Vagina (tissue), 2 donors: Measurements from ENCODE around the gene UNK. TPM values are rescaled to one million over a fixed set of nuclear protein-coding genes. Genes with fewer than 3 reads are reported as not detected.
A peak's percentile ranks its signal among the peaks of the same experiment; 100 is the strongest.

ENCODE experiments used
- DNase-seq, 2 donors: peaks; one replicate each; pipeline ENCODE4 v3.0.0-alpha.2; 2017; ENCODE audit errors: extremely low spot score in 2 of 2
- H3K27ac ChIP-seq: fragments of 200-600 bp; sonication (generic); one replicate; pipeline ENCODE4 v1.5.1; 2019
- H3K27me3 ChIP-seq: fragments of 200-600 bp; sonication (generic); one replicate; pipeline ENCODE4 v1.5.1; 2019
- H3K36me3 ChIP-seq, 2 donors: fragments of 200-600 bp; sonication (generic); one replicate each; pipeline ENCODE4 v1.5.1; 2017 to 2019
- H3K4me1 ChIP-seq: fragments of 200-600 bp; sonication (generic); one replicate; pipeline ENCODE4 v1.5.1; 2019
- H3K4me3 ChIP-seq, 2 donors: fragments of 200-600 bp; sonication (generic); 1 replicate in 1 of 2; 2 replicates in 1 of 2; pipeline ENCODE4 v1.5.1; 2016 to 2019
- H3K9me3 ChIP-seq: fragments of 200-600 bp; sonication (generic); one replicate; pipeline ENCODE4 v1.5.1; 2019
- CTCF ChIP-seq, 3 experiments: fragments of 450-650 bp in 2 of 3; fragments of 200-600 bp in 1 of 3; sonication (generic) in 1 of 3; IDR thresholded peaks; one replicate each; pipeline ENCODE4 v1.5.1; 2017 to 2019; ENCODE audit warnings: antibody characterized with exemption in 3 of 3, mild to moderate bottlenecking in 2 of 3, moderate library complexity in 2 of 3
- POLR2A ChIP-seq, 2 donors: fragments of 450-650 bp; IDR thresholded peaks; one replicate each; pipeline ENCODE4 v1.6.1; 2017; ENCODE audit warnings: antibody characterized with exemption in 2 of 2, mild to moderate bottlenecking in 2 of 2, moderate library complexity in 2 of 2
- POLR2AphosphoS5 ChIP-seq, 2 donors: sonication (generic); formaldehyde crosslinking; IDR thresholded peaks; one replicate each; pipeline ENCODE4 v1.9.0; 2017; ENCODE audit warnings: antibody characterized with exemption in 2 of 2, mild to moderate bottlenecking in 2 of 2, low read depth in 1 of 2; ENCODE audit not compliant: insufficient read depth in 1 of 2
- intact Hi-C: fragments of 100-400 bp; cut with DNase I; formaldehyde crosslinking; loops from one replicate; pipeline ENCODE4 v1.15.1; 2023
- total RNA-seq: library from RNA; depleted of rRNA; stranded (reverse); fragments of >200 nt; gene quantifications from one replicate; pipeline ENCODE4 v1.2.3, GENCODE V29; 2016

UNK gene
- total RNA-seq, 1 donor from 2014 or later: 35.1 TPM

- TF ChIP-seq CTCF (IDR thresholded peaks at IDR 0.05) (no peak), POLR2A (IDR thresholded peaks at IDR 0.05) (no peak), POLR2AphosphoS5 (IDR thresholded peaks at IDR 0.05; ENCODE audit: insufficient read depth in 1 of 2, low read depth in 1 of 2) (no peak)
- Histone ChIP-seq H3K27ac (no peak overlapping the region), H3K9me3 (no peaks in the 10 kb centered on the region), H3K27me3 (no peaks in the 10 kb centered on the region), H3K36me3 (peaks cover 0 to 39% of the 10 kb centered on the region in 2 donors), H3K4me1 (peaks cover 31% of the 10 kb centered on the region), H3K4me3 (no peak overlapping the region)
- intact Hi-C loops: no loop called here
- DNase-seq: no peak
Measured at GRCh38 chr17:75824050-75824552, 39.5 kb downstream of the UNK start.

DNA sequence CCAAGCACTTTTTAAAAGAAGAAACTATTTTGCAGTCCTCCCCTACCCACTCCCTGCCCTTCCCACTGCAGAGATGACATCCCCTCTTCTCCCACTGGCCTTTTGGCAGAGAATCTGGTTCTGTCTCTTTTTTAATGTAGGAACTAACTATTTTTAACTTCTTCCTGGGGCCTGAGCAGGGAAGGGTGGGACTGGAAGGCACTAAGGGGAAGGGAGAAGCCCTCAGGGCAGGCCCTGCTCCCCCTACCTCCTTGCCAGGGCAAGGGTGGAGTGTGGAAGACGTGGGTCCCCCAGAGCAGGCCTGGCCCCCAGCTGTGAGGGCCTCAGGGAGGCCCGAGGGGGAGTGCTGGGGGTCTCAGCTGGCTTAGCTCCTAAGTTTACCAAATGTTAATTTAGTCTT, 40.1 kb downstream of the UNK start:
- no peak for DNase-seq
- TF ChIP-seq POLR2A (IDR thresholded peaks at IDR 0.05): no peak
- no peak for TF ChIP-seq CTCF (IDR thresholded peaks at IDR 0.05)
- no peak for TF ChIP-seq POLR2AphosphoS5 (IDR thresholded peaks at IDR 0.05; ENCODE audit: insufficient read depth in 1 of 2, low read depth in 1 of 2)
- intact Hi-C loops: no loop called here
- Histone ChIP-seq H3K27ac (no peak overlapping the region), H3K9me3 (no peaks in the 10 kb centered on the region), H3K27me3 (no peaks in the 10 kb centered on the region), H3K4me3 (no peak overlapping the region), H3K36me3 (peaks cover 0 to 33% of the 10 kb centered on the region in 2 donors), H3K4me1 (peaks cover 31% of the 10 kb centered on the region)

GRCh38 chr17:75825149-75825552, 40.5 kb downstream of the UNK start:
- TF ChIP-seq CTCF (IDR thresholded peaks at IDR 0.05) (no peak), POLR2A (IDR thresholded peaks at IDR 0.05) (no peak)
- Histone ChIP-seq H3K27ac (no peak overlapping the region), H3K36me3 (peaks cover 0 to 28% of the 10 kb centered on the region in 2 donors), H3K4me3 (no peak overlapping the region), H3K9me3 (no peaks in the 10 kb centered on the region), H3K27me3 (no peaks in the 10 kb centered on the region), H3K4me1 (peaks cover 31% of the 10 kb centered on the region)
- intact Hi-C loops: no loop called here
- DNase-seq: no peak

DNA sequence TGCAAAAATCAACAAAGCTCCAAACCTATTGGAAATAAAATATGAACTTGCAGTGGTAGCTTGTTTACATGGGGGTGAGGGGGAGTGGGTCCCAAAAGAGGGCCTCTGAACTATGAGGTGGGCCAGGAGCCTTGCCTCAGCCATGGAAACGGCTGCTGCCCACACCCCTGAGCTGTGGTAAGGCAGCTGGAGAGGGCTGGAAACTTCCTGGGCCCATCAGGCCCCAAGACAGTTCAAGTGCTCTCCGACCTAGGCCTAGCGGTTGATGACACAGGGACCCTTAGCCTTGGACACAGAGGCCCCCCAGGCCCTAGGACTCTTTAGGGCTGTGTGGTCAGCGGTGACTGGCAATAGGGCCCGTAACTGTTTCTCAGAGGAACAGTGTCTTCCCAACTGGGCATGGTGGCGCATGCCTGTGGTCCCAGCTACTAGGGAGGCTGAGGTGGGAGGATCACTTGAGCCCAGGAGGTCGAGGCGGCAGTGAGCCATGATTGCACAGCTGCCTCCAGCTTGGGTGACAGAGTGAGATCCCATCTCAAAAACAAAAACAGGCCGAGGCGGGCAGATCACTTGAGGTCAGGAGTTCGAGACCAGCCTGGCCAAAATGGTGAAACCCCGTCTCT, 41.3 kb downstream of the UNK start:
- DNase-seq: no peak
- no peak overlapping the region for H3K4me3 ChIP-seq
- no peak overlapping the region for H3K27ac ChIP-seq
- H3K27me3 ChIP-seq: no peaks in the 10 kb centered on the region
- peaks cover 0 to 21% of the 10 kb centered on the region in 2 donors for H3K36me3 ChIP-seq
- H3K4me1 ChIP-seq: peaks cover 31% of the 10 kb centered on the region
- TF ChIP-seq POLR2AphosphoS5 (IDR thresholded peaks at IDR 0.05; ENCODE audit: insufficient read depth in 1 of 2, low read depth in 1 of 2): no peak
- TF ChIP-seq CTCF (IDR thresholded peaks at IDR 0.05): no peak
- no peak for TF ChIP-seq POLR2A (IDR thresholded peaks at IDR 0.05)
- intact Hi-C loops: no loop called here
- no peaks in the 10 kb centered on the region for H3K9me3 ChIP-seq

- TF ChIP-seq POLR2A (IDR thresholded peaks at IDR 0.05) (no peak), CTCF (IDR thresholded peaks at IDR 0.05) (no peak), POLR2AphosphoS5 (IDR thresholded peaks at IDR 0.05; ENCODE audit: insufficient read depth in 1 of 2, low read depth in 1 of 2) (no peak)
- Histone ChIP-seq H3K27ac (peak overlapping the region; percentile 82), H3K4me1 (peaks cover 31% of the 10 kb centered on the region), H3K36me3 (peaks cover 0 to 19% of the 10 kb centered on the region in 2 donors), H3K9me3 (no peaks in the 10 kb centered on the region), H3K27me3 (no peaks in the 10 kb centered on the region), H3K4me3 (no peak overlapping the region)
- intact Hi-C loops: no loop called here
- no peak for DNase-seq
Measured at GRCh38 chr17:75826561-75827307, 42.1 kb downstream of the UNK start.
